NAMALWA (cell line): ENCODE measurements around the gene RSPRY1.
"Not testable (repeated sequence)": the region's sequence is repeated elsewhere in the genome, so short reads cannot be mapped to it uniquely, and the experiment has no call there.

Experiments used
- DNase-seq: peaks from one replicate; pipeline ENCODE4 v3.0.0-alpha.2; 2015; ENCODE audit warnings: low spot score

RSPRY1 gene

GRCh38 chr16:57186872-57187854 is 1.0 kb downstream of the RSPRY1 start:
- peak; percentile 71 for DNase-seq

DNA sequence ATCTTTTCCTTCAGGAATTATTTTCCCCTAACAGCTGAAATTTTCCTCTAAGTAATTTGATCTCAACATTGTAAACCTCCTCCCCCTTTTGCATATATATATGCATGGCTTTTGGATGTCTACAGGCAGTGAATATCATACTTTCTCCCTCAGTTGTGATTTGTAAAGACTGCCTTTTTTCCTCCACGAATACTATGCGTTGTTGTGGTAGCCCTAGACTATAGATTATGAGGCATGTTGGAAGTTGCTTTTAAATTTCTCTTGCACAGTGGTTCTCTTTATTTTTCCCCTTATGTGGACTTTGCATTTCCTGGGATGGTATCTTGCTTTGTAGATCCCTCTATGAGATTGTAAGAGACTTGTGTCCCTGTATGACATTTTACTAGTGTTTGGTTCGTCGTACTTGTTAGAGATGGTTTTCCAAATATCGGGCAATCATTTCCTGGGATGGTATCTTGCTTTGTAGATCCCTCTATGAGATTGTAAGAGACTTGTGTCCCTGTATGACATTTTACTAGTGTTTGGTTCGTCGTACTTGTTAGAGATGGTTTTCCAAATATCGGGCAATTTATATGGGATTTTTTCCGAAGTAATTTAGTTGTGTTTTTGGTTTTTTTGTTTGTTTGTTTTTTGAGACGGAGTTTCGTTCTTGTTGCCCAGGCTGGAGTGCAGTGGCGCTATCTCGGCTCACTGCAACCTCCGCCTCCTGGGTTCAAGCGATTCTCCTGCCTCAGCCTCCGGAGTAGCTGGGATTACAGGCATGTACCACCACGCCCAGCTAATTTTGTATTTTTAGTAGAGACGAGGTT is 2.0 kb downstream of the RSPRY1 start:
- DNase-seq = not testable (repeated sequence)

GRCh38 chr16:57188711-57189002 is 2.5 kb downstream of the RSPRY1 start:
- DNase-seq = no peak

- not testable (repeated sequence) for DNase-seq
Measured at GRCh38 chr16:57189527-57189926, 3.4 kb downstream of the RSPRY1 start.

DNA sequence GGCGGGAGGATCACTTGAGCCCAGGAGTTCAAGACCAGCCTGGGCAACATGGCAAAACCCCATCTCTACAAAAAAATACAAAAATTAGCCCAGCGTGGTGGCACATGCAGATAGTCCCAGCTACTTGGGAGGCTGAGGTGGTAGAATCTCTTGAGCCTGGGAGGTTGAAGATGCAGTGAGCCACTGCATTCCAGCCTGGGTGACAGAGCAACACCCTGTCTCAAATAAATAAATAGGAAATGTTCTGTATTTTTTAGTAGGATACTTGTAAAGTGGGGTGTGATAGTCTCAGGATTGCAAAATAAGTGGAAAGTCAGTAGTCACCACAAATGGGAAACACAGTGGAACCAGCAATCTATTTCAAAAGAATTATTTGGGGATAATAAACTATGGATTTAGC is 4.0 kb downstream of the RSPRY1 start:
- DNase-seq = no peak

DNA sequence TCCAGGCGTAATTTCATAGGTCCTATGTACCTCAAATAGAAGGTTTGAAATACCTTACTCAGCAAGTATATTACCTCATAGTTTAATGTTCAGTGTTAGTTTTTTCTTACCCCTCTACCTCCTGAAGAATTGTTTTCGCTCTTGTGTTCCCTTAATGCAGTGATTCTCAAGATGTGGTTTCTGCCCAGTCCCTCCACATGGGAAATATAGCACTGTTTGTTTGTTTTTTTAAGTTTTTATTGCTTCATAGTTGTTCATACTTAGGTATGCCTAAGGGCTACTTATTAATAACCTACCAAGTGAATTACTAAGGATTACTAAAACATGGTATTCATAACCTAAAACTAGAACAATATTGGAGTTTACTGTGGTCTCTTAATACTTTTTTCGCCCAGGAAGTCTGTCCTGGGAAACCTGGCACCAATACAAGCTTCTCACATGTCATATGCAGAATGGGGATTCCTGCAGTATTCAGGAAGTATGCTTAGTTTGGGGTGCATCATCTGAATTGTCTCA is 5.0 kb downstream of the RSPRY1 start:
- no peak for DNase-seq

GRCh38 chr16:57192146-57192545 is 6.0 kb downstream of the RSPRY1 start:
- DNase-seq = no peak

DNA sequence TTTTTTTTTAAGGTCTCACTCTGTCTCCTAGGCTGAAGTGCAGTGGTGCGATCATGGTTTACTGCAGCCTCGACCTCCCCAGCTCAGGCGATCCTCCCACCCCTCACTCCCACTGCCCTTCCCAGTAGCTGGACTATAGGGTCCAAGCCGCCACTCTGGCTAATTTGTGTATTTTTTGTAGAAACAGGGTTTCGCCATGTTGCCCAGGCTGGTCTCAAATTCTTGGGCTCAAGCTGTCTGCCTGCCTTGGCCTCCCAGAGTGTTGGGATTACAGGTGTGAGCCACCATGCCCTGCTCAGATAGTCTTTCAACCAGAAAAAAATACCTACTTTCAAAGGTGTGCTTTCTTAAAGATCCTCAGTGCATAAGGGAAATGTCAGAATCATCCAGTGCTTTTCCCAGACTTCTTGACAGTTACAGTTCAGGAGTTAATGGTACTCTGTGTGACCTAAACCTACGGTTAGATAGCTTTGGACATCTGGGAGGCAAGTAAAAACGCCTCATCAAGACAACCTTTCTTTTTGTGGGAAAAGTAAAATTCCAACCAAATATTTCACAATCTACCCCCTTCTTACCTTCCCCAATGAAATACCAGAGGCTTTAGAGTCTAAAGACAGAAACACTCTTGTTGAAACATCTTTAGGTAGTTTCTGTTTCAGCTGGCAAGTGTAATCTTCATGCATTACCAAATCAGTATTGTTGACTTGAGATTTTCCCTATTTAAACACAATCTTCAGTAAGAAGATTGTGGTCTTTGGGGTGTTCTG is 6.8 kb downstream of the RSPRY1 start:
- no peak for DNase-seq

GRCh38 chr16:57194512-57194911 is 8.4 kb downstream of the RSPRY1 start:
- DNase-seq = no peak

- DNase-seq = no peak
Measured at GRCh38 chr16:57196286-57196685, 10.2 kb downstream of the RSPRY1 start.

GRCh38 chr16:57196753-57197152 is 10.6 kb downstream of the RSPRY1 start:
- DNase-seq = no peak

DNA sequence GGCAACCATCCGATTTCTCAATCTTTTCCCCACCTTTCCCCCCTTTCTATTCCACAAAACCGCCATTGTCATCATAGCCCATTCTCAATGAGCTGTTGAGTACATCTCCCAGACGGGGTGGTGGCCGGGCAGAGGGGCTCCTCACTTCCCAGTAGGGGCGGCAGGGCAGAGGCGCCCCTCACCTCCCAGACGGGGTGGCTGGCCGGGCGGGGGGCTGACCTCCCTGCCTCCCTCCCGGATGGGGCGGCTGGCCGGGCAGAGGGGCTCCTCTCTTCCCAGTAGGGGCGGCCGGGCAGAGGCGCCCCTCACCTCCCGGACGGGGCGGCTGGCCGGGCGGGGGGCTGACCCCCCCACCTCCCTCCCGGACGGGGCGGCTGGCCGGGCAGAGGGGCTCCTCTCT is 14.2 kb downstream of the RSPRY1 start:
- DNase-seq = not testable (repeated sequence)

DNA sequence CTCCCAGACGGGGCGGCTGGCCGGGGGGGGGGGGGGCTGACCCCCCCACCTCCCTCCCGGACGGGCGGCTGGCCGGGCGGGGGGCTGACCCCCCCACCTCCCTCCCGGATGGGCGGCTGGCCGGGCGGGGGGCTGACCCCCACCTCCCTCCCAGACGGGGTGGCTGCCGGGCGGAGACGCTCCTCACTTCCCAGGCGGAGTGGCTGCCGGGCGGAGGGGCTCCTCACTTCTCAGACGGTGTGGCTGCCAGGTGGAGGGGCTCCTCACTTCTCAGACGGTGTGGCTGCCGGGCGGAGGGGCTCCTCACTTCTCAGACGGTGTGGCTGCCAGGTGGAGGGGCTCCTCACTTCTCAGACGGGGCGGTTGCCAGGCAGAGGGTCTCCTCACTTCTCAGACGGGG is 14.8 kb downstream of the RSPRY1 start:
- not testable (repeated sequence) for DNase-seq

DNA sequence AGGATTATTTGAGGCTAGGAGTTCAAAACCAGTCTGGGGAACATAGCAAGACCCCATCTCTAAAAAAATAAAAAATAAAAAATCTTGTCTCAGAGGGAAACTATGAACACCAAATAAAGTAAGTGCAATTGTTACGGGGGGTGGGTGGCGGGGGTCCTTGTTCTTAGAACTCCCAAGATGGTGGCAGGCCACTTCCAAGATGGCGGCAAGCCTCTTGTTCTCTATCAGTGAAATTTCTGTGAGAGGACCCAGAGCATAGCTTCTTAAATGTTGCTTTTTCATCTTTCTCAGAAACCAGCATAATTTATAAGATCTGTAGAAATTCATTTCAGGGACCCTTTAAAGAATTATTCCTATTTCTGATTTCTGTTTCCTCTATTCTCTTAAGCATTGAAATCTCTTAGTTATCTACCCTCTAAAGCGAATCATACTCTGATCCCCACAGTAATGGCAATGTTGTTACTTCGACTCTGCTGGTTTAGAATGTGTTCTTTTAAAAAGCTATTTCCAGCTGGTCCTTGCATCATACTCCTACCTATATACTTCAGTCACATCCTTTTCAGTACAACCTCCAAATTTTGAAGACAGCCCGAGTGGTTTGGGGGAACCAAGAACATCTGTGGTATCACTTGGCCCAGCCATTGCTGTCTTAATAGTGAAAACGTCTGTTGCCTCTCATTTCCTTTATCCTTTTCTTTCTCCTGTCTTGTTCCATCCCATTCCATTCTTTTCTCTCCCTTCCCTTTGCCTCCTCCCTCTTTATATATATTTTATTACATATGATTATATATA is 16.2 kb downstream of the RSPRY1 start:
- DNase-seq = no peak

DNA sequence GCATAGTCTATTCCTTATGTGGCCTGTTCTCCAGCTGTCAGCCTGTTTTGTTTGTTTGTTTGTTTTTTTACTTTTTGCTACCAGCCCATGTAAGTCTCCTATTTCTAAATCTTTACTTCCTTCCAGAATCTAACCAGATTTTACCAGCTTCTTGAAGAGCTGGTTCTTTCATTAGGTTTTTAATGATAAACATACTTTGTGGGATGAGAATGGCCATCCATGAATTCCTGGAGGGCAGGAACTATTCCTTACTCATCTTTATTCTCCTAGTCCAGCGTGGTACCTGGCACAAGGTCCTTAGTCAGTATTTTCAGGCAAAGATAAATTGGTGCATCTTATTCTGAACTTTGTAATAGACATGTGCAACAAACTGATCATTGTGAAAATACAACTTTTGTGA is 17.3 kb downstream of the RSPRY1 start:
- DNase-seq = no peak

- peak; percentile 13 for DNase-seq
Measured at GRCh38 chr16:57204675-57205074, 18.5 kb downstream of the RSPRY1 start.

DNA sequence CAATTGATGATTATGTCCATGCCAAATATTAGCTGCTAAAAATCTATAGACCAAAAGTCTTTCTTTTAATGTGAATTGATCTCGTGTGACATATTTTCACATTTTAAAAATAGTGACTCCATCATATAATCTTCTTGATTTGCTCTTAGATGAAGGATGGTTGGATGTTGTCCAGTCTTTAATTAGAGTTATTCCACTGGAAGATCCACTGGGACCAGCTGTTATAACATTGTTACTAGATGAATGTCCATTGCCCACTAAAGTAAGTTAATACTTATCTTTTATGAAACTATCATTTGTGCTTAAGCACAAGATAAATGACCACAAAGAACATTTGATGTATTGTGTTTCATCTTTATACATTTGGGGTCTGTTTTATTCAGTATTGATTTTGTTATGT is 22.8 kb downstream of the RSPRY1 start:
- no peak for DNase-seq

DNA sequence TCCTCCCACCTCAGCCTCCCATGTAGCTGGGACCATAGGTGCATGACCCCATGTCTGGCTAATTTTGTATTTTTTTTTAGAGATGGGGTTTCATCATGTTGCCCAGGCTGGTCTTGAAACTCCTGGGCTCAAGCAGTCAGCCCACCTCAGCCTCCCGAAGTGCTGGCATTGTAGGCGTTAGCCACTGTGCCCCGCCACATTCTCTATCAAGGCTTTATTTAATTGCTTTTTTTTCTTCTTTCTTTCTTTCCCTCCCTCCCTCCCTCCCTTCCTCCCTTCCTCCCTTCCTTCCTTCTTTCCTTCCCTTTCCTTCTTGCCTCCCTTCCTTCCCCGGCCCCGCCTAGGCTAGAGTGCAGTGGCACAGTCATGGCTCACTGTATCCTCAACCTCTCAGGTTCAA is 23.7 kb downstream of the RSPRY1 start:
- DNase-seq = no peak

- DNase-seq = no peak
Measured at GRCh38 chr16:57213462-57213861, 27.3 kb downstream of the RSPRY1 start.

DNA sequence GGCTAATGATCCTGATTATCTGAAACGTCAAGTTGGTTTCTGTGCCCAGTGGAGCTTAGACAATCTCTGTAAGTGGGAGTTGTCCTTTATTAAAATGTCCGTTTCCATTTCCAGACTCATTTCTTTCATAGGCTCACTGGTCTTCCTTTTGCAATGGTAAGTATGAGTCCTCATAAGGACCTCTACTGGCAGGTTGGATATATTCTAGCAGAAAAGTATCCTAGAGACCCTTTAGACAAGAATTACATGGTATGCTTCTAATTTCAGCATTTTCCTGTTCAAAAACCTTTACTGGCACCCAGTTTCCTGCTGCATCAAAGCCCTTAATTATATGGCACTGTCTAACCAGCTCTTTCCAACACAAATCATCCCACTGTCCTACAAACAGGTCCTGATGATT is 30.8 kb downstream of the RSPRY1 start:
- no peak for DNase-seq

- DNase-seq = no peak
Measured at GRCh38 chr16:57223057-57223456, 36.9 kb downstream of the RSPRY1 start.
